HepG2 (cell line): ENCODE results near the gene MORC1. TPM values are rescaled to one million over a fixed set of nuclear protein-coding genes. Genes with fewer than 3 reads are reported as not detected.
A peak's percentile ranks its signal among the peaks of the same experiment; 100 is the strongest.

Experiments
- ATAC-seq: fragments of 200-7000 bp; cut with Tn5 transposase; 3 replicates; pipeline ENCODE4 v1.9.1; 2020; ENCODE audit warnings: mild to moderate bottlenecking, moderate library complexity
- BruUV-seq: library from RNA; stranded (reverse); fragments of 400-500 nt; replicated peaks from 2 replicates; lab custom pipeline; 2021; lab: Mats Ljungman, UMichigan
- CTCF ChIA-PET: fragments of 300-600 bp; formaldehyde crosslinking; extraction: SDS; loops from one replicate; lab custom pipeline; 2021; ENCODE audit warnings: low total read pairs, inconsistent platforms, low intra/inter-chr PET ratio; lab: Yijun Ruan, JAX
- POLR2A ChIA-PET: fragments of 350-600 bp; sonication (Branson Sonifier 250); formaldehyde crosslinking; loops from one replicate; lab custom pipeline; 2020; ENCODE audit warnings: antibody characterized with exemption, inconsistent platforms; lab: Yijun Ruan, JAX
- DNase-seq: peaks from one replicate; pipeline ENCODE4 v3.0.0-alpha.2; 2015; ENCODE audit warnings: low spot score
- FAIRE-seq: peaks from 3 replicates; lab custom pipeline; 2011; peaks lifted over from hg19 to GRCh38; lab: Jason Lieb, UNC
- H2AFZ ChIP-seq: one replicate; pipeline ENCODE4 v1.6.1; 2011; ENCODE audit warnings: low read length, inconsistent platforms
- H3K27ac ChIP-seq: fragments of 300-600 bp; 3 replicates; pipeline ENCODE4 v1.8.0; 2011; ENCODE audit warnings: mixed run types, mild to moderate bottlenecking, mixed read lengths, low read length, inconsistent platforms; ENCODE audit not compliant: insufficient read depth; ENCODE audit errors: extremely low read length
- H3K27me3 ChIP-seq, 2 experiments: fragments of 200-600 bp in 1 of 2; 2 replicates in 1 of 2; 3 replicates in 1 of 2; pipeline versions ENCODE4 v1.6.0 to v1.8.0; 2011; ENCODE audit warnings: low read length in 2 of 2, mild to moderate bottlenecking in 2 of 2, moderate library complexity in 2 of 2, inconsistent platforms in 1 of 2; ENCODE audit not compliant: insufficient read depth in 2 of 2, control insufficient read depth in 1 of 2
- H3K36me3 ChIP-seq, 2 experiments: fragments of 200-600 bp in 1 of 2; replicated peaks in 1 of 2; 2 replicates in 1 of 2; 3 replicates in 1 of 2; pipeline versions ENCODE4 v1.5.1 to v1.8.0; 2011; ENCODE audit warnings: low read length in 2 of 2, inconsistent platforms in 1 of 2; ENCODE audit not compliant: insufficient read depth in 2 of 2, control insufficient read depth in 1 of 2
- H3K4me1 ChIP-seq: 2 replicates; pipeline ENCODE4 v1.5.1; 2012; ENCODE audit warnings: low read length, inconsistent platforms; ENCODE audit not compliant: insufficient read depth
- H3K4me2 ChIP-seq: 2 replicates; pipeline ENCODE4 v1.6.0; 2011; ENCODE audit warnings: low read depth, low read length, inconsistent platforms
- H3K4me3 ChIP-seq, 3 experiments: fragments of 200-600 bp in 1 of 3; sonication (generic), shearing (Covaris generic) in 1 of 3; replicated peaks in 1 of 3; 2 replicates each; pipeline ENCODE4 v1.5.1; 2011 to 2016; ENCODE audit warnings: low read length in 3 of 3, inconsistent platforms in 2 of 3, low read depth in 2 of 3, mild to moderate bottlenecking in 2 of 3, control low read depth in 1 of 3, mixed read lengths in 1 of 3; ENCODE audit not compliant: insufficient read depth in 1 of 3
- H3K79me2 ChIP-seq: one replicate; pipeline ENCODE4 v1.6.1; 2011; ENCODE audit warnings: low read length, inconsistent platforms; ENCODE audit not compliant: insufficient read depth
- H3K9ac ChIP-seq: 2 replicates; pipeline ENCODE4 v1.6.0; 2011; ENCODE audit warnings: mild to moderate bottlenecking, low read depth, low read length, inconsistent platforms; ENCODE audit not compliant: insufficient read depth
- H3K9me3 ChIP-seq: 2 replicates; pipeline ENCODE4 v1.5.1; 2012; ENCODE audit warnings: mild to moderate bottlenecking, low read length
- H4K20me1 ChIP-seq: 2 replicates; pipeline ENCODE4 v1.6.0; 2011; ENCODE audit warnings: inconsistent platforms, mild to moderate bottlenecking, low read length, moderate library complexity; ENCODE audit not compliant: insufficient read depth
- CTCF ChIP-seq: sonication (generic); formaldehyde crosslinking; IDR thresholded peaks from 2 replicates; pipeline ENCODE4 v1.5.0; 2020; ENCODE audit warnings: mild to moderate bottlenecking, missing genetic modification reagents, moderate library complexity
- HNF4G ChIP-seq, 2 experiments: sonication (generic) in 1 of 2; formaldehyde crosslinking in 1 of 2; IDR thresholded peaks; 2 replicates each; pipeline versions ENCODE4 v1.4.0 to v1.6.1; 2011 to 2020; ENCODE audit warnings: borderline replicate concordance in 2 of 2, low read depth in 2 of 2, mild to moderate bottlenecking in 2 of 2, low read length in 1 of 2, missing genetic modification reagents in 1 of 2, moderate library complexity in 1 of 2
- SMC3 ChIP-seq: IDR thresholded peaks from 2 replicates; pipeline ENCODE4 v1.6.1; 2011; ENCODE audit warnings: low read length, improper control_type of control experiment
- SRSF1 ChIP-seq: fragments of 200-400 bp; formaldehyde crosslinking; optimal IDR thresholded peaks from 2 replicates; pipeline ENCODE3; 2017; ENCODE audit warnings: mild to moderate bottlenecking, low read depth, low read length, moderate library complexity
- STAG1 ChIP-seq: sonication (generic); formaldehyde crosslinking; IDR thresholded peaks from 2 replicates; pipeline ENCODE4 v1.4.0; 2020; ENCODE audit warnings: missing genetic modification reagents
- THAP9 ChIP-seq: sonication (generic); formaldehyde crosslinking; IDR thresholded peaks from 2 replicates; pipeline ENCODE4; 2020; ENCODE audit warnings: missing genetic modification reagents, mild to moderate bottlenecking, borderline replicate concordance
- ZNF253 ChIP-seq: sonication (generic); formaldehyde crosslinking; IDR thresholded peaks from 2 replicates; pipeline ENCODE4 v1.8.0; 2022; ENCODE audit warnings: mild to moderate bottlenecking, missing genetic modification reagents, borderline replicate concordance
- ZNF256 ChIP-seq: sonication (generic); formaldehyde crosslinking; conservative IDR thresholded peaks from 2 replicates; pipeline ENCODE4 v1.4.0; 2020; ENCODE audit warnings: missing genetic modification reagents
- ZNF362 ChIP-seq: sonication (generic); formaldehyde crosslinking; IDR thresholded peaks from 2 replicates; pipeline ENCODE4 v1.4.0; 2020; ENCODE audit warnings: missing genetic modification reagents, mild to moderate bottlenecking, borderline replicate concordance
- ZNF639 ChIP-seq: conservative IDR thresholded peaks from 2 replicates; pipeline ENCODE4 v1.6.1; 2018; ENCODE audit warnings: missing genetic modification reagents
- ZSCAN20 ChIP-seq: sonication (generic); formaldehyde crosslinking; IDR thresholded peaks from 2 replicates; pipeline ENCODE4 v1.4.0; 2020; ENCODE audit warnings: missing genetic modification reagents, mild to moderate bottlenecking, borderline replicate concordance
- WGBS: methylation state at CpG from one replicate; pipeline ENCODE4 v1.1.6; 2017; ENCODE audit warnings: low lambda C conversion rate; 5-methylcytosine and 5-hydroxymethylcytosine counted together
- in situ Hi-C: cut with HindIII; loops from 2 replicates; pipeline ENCODE4 v1.10.0; 2017; ENCODE audit warnings: low pct_unique_long_range_greater_than_20kb; ENCODE audit not compliant: extremely low pct_ligation_motif_present
- intact Hi-C: fragments of 100-400 bp; cut with micrococcal nuclease; formaldehyde crosslinking; loops from one replicate; pipeline ENCODE4 v1.10.0; 2022; ENCODE audit not compliant: unreplicated experiment
- polyA plus RNA-seq, 8 experiments: library from polyadenylated mRNA; depleted of rRNA in 3 of 8; stranded (reverse) in 7 of 8; unstranded in 1 of 8; fragments of >200 nt; fragmentation: Illumina TruSeq in 4 of 8; extraction: Trizol in 4 of 8; gene quantifications; 2 replicates each; pipeline versions ENCODE4 v1.2.1 to v1.2.3, GENCODE V29; 2011 to 2016; ENCODE audit warnings: low read depth in 4 of 8, missing spikeins in 1 of 8, mixed read lengths in 1 of 8; ENCODE audit not compliant: insufficient read depth in 1 of 8
- total RNA-seq, 5 experiments: library from RNA; depleted of rRNA; stranded (reverse); fragments of >200 nt; fragmentation: Illumina TruSeq; extraction: Trizol; gene quantifications; 2 replicates each; pipeline ENCODE4 v1.2.3, GENCODE V29; 2016; ENCODE audit warnings: low read depth in 1 of 5

MORC1 gene
- total and polyA plus RNA-seq, 2 of the 13 experiments (the other 11 are each of a cell fraction or from before 2014, with no cell fraction given) = not detected

GRCh38 chr3:109089265-109089664, 28.7 kb downstream of the MORC1 start (continued):
- TF ChIP-seq THAP9 (CRISPR knock-in tag) (no peak), SRSF1 (no peak), ZSCAN20 (no peak), HNF4G (IDR thresholded peaks at IDR 0.05; ENCODE audit: borderline replicate concordance, low read depth, low read length) (no peak), HNF4G (CRISPR knock-in tag; IDR thresholded peaks at IDR 0.05; ENCODE audit: borderline replicate concordance, low read depth) (no peak), ZNF639 (CRISPR knock-in tag) (no peak)

GRCh38 chr3:109081746-109082510, 36.0 kb downstream of the MORC1 start:
- H3K4me2 ChIP-seq = no peak overlapping the region
- H3K9me3 ChIP-seq = no peaks in the 10 kb centered on the region
- H3K27ac ChIP-seq = no peak overlapping the region
- FAIRE-seq = peak; percentile 60
- DNase-seq = peak; percentile 31
- no TSS peak for BruUV-seq
- ChIA-PET CTCF (interaction anchor here (0.6 to 3.5 kb wide), 3 partner anchors 31 to 592 kb away, joined by 3 to 15 read pairs (median 5); no protein-coding TSS in a partner anchor), POLR2A (no interaction called here)
- H4K20me1 ChIP-seq = no peaks in the 10 kb centered on the region
- H3K27me3 ChIP-seq = no peaks in the 10 kb centered on the region
- H3K4me1 ChIP-seq = no peaks in the 10 kb centered on the region
- H3K4me3 ChIP-seq = no peak overlapping the region
- WGBS = 5% methylated on average over 6 of the region's 6 CpGs
- no peaks in the 10 kb centered on the region for H3K79me2 ChIP-seq
- in situ Hi-C loops (no loop called here), intact Hi-C loops (loop anchor here (1.0 to 5.0 kb wide), 4 partner anchors 32 to 595 kb away; no protein-coding TSS in a partner anchor)
- no peaks in the 10 kb centered on the region for H3K36me3 ChIP-seq
- H2AFZ ChIP-seq = no peak overlapping the region
- H3K9ac ChIP-seq = no peak overlapping the region
- ATAC-seq = peak; percentile 91
- TF ChIP-seq CTCF (peak; percentile 71), SMC3 (peak; percentile 68), ZNF362 (CRISPR knock-in tag) (peak; percentile 29; the same call in 1 of the 2 replicates), ZNF256 (CRISPR knock-in tag) (no peak), ZNF253 (CRISPR knock-in tag) (no peak), STAG1 (CRISPR knock-in tag) (peak; percentile 68)
